PFSK-1 (cell line): ENCODE data around the gene DACH1.

Experiments
- FOXP2 ChIP-seq: optimal IDR thresholded peaks from 2 replicates; pipeline ENCODE3; 2011; ENCODE audit warnings: borderline replicate concordance, control low read depth, inconsistent platforms; ENCODE audit not compliant: insufficient read depth; ENCODE audit errors: extremely low read length, extremely low read depth
- POLR2AphosphoS5 ChIP-seq: IDR thresholded peaks from 2 replicates; pipeline ENCODE4 v1.6.1; 2012; ENCODE audit warnings: low read depth, mild to moderate bottlenecking, control low read depth, low read length, moderate library complexity
- REST ChIP-seq, 2 experiments: IDR thresholded peaks; 2 replicates each; pipeline versions ENCODE4 v1.6.1 to v1.8.0; 2011 to 2012; ENCODE audit warnings: low read depth in 2 of 2, low read length in 2 of 2, control low read depth in 1 of 2, inconsistent platforms in 1 of 2, mild to moderate bottlenecking in 1 of 2, moderate library complexity in 1 of 2; ENCODE audit not compliant: insufficient read depth in 1 of 2
- SIN3A ChIP-seq: IDR thresholded peaks from 2 replicates; pipeline ENCODE4 v1.6.1; 2012; ENCODE audit warnings: mild to moderate bottlenecking, low read length, moderate library complexity, borderline replicate concordance; ENCODE audit not compliant: insufficient read depth
- TAF1 ChIP-seq: IDR thresholded peaks from 2 replicates; pipeline ENCODE4 v1.6.1; 2012; ENCODE audit warnings: low read length, control low read depth, borderline replicate concordance; ENCODE audit not compliant: insufficient read depth

- no peak for TF ChIP-seq TAF1
- TF ChIP-seq REST (IDR thresholded peaks at IDR 0.05; ENCODE audit: insufficient read depth in 1 of 2, low read depth in 2 of 2, low read length in 2 of 2): no peak
- TF ChIP-seq POLR2AphosphoS5: no peak
- TF ChIP-seq SIN3A: no peak
- no peak for TF ChIP-seq FOXP2
Measured at GRCh38 chr13:71772361-71772760, 94.6 kb downstream of the DACH1 start.
